ENCODE results near the gene SLC44A5.

Gene SLC44A5

GRCh38 chr1:75589637-75590036 lies 21.3 kb downstream of the SLC44A5 start:
- no peak for FAIRE-seq
- no peak for DNase-seq (ENCODE audit: low spot score)

GRCh38 chr1:75588779-75589475 lies 22.0 kb downstream of the SLC44A5 start:
- no peak for FAIRE-seq

DNA sequence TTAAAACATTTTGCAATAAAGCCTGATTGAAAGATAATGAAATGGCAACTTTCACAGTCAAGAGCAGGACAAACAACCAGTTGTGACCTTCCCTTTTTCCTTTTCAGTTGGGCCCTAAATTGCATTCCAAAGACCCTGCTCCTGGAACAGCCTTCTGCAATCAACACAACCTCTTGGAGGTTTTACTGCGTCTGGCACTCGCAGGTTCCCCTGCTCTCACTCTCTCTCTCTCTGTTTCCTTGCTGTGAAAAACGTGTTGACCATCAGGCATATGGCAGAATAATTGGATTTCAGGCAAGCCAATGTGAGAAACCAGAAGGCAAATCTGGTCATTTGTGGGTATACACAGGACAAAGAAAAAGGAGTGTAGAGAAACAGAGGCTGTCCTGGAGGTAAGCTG lies 23.2 kb downstream of the SLC44A5 start:
- FAIRE-seq (no peak), DNase-seq (ENCODE audit: low spot score) (no peak)

More at GRCh38 chr1:75588779-75589475, 22.0 kb downstream of the SLC44A5 start:
- DNase-seq (ENCODE audit: low spot score) = no peak

DNA sequence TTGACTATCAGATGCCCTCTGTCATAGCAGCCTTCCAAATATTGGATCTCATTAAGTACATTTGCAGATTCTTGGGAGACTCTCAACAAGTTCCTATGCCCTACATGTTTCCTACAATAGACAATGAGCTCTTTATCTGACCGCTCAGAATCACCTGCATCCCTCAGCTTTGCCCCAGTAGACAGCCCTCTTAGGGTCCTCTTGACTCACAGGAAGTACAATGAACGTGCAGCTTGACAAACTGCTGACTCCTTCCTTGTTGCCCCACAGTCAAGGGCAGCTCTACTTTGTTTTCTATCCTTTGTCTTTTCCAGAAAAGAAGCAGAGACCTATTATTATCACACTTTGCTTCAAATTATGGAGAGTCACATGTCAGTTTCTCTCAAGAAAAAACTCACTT lies 27.6 kb downstream of the SLC44A5 start:
- FAIRE-seq = no peak
- DNase-seq (ENCODE audit: low spot score) = no peak

- FAIRE-seq = no peak
- no peak for DNase-seq (ENCODE audit: low spot score)
Observed at GRCh38 chr1:75582725-75583261, 28.1 kb downstream of the SLC44A5 start.

GRCh38 chr1:75579046-75579445 lies 31.9 kb downstream of the SLC44A5 start:
- no peak for DNase-seq (ENCODE audit: low spot score)
- no peak for FAIRE-seq

- no peak for FAIRE-seq
- DNase-seq (ENCODE audit: low spot score) = no peak
Observed at GRCh38 chr1:75575837-75576236, 35.1 kb downstream of the SLC44A5 start.

- FAIRE-seq = no peak
- no peak for DNase-seq (ENCODE audit: low spot score)
Observed at GRCh38 chr1:75567191-75567590, 43.7 kb downstream of the SLC44A5 start.

GRCh38 chr1:75559800-75560199 lies 51.1 kb downstream of the SLC44A5 start:
- FAIRE-seq (no peak), DNase-seq (ENCODE audit: low spot score) (no peak)

DNA sequence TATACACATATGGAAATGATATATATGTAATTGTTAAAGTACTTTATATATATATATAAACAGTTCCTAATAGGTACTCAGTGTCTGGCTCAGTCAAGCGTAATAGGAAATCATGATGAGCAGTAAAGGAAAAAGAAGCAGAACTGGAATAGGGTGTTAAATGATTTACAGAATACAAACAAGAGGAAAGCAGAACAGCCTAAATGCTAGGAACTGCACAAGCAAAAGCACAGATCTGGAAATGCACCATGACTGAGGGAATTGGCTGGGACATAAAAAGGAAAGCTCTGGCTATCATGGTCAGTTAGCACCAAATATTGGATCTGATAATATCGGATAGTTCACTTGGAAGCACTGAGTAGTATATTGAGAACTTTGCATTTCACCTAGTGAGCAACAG lies 51.8 kb downstream of the SLC44A5 start:
- no peak for DNase-seq (ENCODE audit: low spot score)

DNA sequence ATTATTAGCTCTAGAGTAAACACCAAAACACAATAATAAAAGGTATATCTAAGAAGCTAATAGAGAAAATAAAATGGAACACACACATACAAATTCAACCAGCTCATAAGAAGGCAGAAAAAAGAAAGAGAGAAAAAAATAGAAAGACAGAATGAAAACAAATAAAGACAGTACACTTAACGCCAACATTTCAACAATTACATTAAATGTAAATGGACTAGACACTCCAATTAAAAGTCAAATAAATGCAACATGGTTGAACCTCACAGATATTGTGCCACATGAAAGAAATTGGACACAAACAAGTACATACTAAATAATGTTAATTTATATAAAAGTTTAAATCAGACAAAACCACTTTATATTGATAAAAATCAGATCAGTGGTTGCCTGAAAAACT lies 56.0 kb downstream of the SLC44A5 start:
- DNase-seq (ENCODE audit: low spot score) (no peak), FAIRE-seq (no peak)

More for the DNA sequence above, 51.8 kb downstream of the SLC44A5 start:
- peak; percentile 46 for FAIRE-seq

DNA sequence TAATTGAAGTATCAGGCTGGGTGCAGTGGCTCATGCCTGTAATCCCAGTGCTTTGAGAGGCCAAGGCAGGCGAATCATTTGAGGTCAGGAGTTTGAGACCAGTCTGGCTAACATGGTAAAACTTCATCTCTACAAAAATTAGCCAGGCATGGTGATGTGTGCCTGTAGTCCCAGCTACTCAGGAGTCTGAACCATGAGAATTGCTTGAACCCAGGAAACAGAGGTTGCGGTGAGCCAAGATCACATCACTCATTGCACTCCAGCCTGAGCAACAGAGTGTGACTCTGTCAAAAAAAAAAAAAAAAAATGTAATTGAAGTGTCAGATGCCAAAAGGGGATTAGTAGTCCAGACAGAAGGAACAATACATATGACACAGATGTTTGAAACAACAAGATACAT lies 56.7 kb downstream of the SLC44A5 start:
- no peak for DNase-seq (ENCODE audit: low spot score)
- no peak for FAIRE-seq

DNA sequence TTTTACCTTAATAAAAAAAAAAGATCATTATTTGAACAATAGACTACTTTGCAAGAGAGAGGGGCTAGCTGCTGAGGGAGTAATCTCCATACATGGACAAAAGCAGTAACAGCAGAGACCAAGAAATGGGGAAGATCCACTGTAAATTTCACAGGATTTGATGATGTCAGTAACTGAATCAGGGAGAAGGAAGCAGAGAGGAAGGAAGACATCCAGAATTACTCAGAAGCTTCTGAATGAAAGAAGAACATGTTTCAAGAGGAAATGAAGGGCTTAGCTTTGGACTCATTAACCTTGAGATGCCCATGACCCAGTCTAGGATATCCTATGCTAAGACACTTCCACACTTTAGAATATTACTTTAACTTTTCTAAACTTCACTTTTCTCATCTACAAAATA lies 60.4 kb downstream of the SLC44A5 start:
- no peak for DNase-seq (ENCODE audit: low spot score)
- no peak for FAIRE-seq

- FAIRE-seq (no peak), DNase-seq (ENCODE audit: low spot score) (no peak)
Observed at GRCh38 chr1:75548721-75549480, 62.0 kb downstream of the SLC44A5 start.

DNA sequence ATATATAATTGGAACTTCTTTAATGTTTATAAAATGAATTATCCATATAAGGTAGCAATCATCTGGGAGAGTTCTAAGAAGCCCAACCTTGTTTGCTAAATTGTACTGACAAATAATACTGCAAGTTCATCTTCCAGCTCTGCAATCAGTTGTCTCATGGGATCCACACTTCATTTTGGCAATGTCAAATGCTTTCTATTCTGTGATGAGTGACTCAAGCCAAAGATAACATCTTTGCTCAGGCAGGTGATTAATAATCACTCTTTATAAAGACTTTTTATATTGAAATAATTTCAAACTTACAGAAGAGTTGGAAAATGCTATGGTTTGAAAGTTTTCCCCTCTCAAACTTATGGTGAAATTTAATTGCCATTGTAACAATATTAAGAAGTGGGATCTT lies 67.2 kb downstream of the SLC44A5 start:
- DNase-seq (ENCODE audit: low spot score) = no peak
- FAIRE-seq = no peak

DNA sequence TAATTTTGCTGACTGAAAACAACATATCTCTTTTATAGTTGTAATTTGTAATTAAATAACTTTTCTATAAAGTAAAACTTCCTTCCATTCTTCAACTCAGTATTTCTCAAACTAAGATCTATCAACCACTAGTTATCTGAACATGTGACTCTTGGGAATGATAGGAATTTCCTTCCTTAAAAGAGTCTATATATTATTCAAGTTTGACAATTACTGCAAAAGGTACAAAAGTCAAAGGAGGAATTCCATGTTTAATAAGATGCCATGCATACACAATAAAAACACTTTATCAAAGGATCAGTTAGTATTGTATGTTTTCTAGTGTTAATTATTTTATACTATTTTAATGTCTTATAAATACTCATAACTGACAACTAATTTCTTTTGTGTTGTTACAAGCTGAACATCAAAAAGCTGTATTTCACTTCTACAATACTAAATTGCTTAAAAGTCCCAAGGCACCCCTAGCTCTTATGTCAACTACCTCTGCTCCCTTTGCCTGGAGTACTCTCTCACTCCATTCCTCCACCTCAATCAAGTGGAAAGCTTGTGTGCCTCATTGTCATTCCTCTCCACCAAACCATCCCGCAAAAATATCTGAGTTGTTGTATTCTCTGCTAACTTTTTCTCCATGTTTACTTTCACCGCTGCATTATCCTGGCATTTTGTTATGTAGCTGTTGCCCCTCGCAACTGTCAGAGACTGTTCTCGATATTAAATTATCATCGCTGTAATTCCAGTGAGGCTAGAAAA lies 67.9 kb downstream of the SLC44A5 start:
- peak; percentile 30 for FAIRE-seq
- DNase-seq (ENCODE audit: low spot score) = no peak

DNA sequence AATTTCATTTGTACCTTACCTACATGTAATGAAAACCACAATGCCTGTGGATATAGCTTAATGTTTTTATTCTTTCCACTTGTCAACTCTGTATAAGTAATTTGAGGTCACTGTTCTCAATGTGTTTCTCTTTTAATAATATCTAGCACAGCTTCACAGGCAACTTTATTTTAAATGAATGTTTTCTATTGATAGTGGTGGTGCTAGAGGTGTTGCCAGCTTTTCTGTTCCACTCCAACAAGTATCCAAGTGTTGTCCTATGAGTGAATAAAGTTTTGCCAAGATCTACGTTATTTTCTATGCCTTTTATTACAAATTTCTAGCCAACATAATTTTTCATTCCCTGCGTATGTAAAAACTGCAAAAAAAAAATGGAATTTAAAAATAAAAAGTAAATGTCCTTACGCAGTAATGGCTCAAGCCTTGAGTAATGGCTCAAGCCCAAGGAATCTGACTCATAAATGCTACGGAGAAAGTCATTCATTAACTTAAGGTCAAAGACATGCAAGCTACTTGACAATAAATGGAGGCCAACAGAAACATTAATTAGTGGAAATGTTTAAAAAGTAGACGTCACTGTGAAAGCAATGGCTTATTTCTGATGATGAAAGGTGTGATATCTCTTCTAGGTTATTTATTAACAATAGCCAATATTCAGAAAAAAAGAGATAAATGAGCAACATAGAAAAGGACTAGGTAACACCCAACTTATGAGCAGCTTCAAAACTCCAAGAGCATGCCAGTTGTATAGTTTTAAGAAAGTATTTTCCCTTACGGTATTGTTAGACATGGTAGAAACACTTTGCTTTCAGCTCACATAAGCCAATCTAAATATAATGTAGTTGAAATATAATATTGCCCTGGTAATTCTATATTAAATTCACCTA lies 71.4 kb downstream of the SLC44A5 start:
- DNase-seq (ENCODE audit: low spot score) = peak; percentile 48
- peak; percentile 93 for FAIRE-seq

DNA sequence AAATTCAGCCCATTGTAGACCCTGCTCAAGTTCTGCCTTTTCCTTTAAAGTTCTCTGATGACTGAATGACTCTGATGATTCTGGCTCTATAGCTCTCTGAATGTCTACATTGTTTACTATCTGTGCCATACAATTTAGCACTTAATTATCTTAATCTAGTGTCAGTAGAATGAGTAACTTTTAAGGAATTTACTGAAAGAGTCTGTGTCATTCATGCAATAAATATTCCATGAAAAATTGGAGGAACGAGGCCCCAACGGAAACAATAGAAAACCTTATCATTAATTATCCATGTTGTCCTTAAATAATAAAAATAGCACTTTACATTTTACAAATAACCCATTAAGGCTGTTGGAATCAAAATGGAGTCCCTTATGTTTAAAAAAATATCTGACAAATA lies 77.8 kb downstream of the SLC44A5 start:
- FAIRE-seq (no peak), DNase-seq (ENCODE audit: low spot score) (no peak)

DNA sequence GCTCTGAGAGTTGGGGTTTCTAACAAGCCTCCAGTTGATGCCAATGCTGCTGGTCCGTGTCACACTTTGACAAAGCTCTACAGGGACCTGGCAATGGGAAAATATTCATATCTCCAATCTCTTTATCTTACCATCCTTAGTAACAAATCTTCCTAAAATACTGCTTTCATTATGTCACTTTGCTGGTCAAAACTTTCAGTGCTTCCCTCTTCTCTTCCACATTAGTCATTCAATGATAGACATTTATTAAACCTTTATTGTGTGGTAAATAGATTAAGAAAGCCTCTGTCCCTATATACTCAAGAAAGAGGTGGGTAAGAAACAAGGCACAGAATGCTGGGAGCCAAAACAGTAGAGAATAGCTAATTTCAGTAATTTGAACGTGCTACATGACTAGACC lies 79.3 kb downstream of the SLC44A5 start:
- DNase-seq (ENCODE audit: low spot score) (no peak), FAIRE-seq (no peak)

GRCh38 chr1:75529488-75529887 lies 81.4 kb downstream of the SLC44A5 start:
- FAIRE-seq (no peak), DNase-seq (ENCODE audit: low spot score) (no peak)

GRCh38 chr1:75528001-75528400 lies 82.9 kb downstream of the SLC44A5 start:
- no peak for FAIRE-seq

More at GRCh38 chr1:75528001-75528400, 82.9 kb downstream of the SLC44A5 start:
- DNase-seq (ENCODE audit: low spot score) = no peak
